Ectodermal cell (in vitro differentiated cells): Measurements from ENCODE around the gene ST6GALNAC2.

Experiments used
- H3K27ac ChIP-seq: 2 replicates; pipeline ENCODE4 v1.7.0; 2013; ENCODE audit warnings: mild to moderate bottlenecking, low read depth, low read length; ENCODE audit not compliant: insufficient read depth, poor library complexity, severe bottlenecking
- H3K27me3 ChIP-seq: 2 replicates; pipeline ENCODE4 v1.7.0; 2013; ENCODE audit warnings: mild to moderate bottlenecking, low read length; ENCODE audit not compliant: insufficient read depth, control insufficient read depth, poor library complexity, severe bottlenecking
- H3K36me3 ChIP-seq: one replicate; pipeline ENCODE4 v1.7.0; 2013; ENCODE audit warnings: low read length; ENCODE audit not compliant: control insufficient read depth, insufficient read depth
- H3K4me1 ChIP-seq: one replicate; pipeline ENCODE4 v1.7.0; 2013; ENCODE audit warnings: low read length; ENCODE audit not compliant: control insufficient read depth, insufficient read depth
- H3K4me3 ChIP-seq: 2 replicates; pipeline ENCODE4 v1.7.0; 2013; ENCODE audit warnings: low read depth, low read length, control low read depth; ENCODE audit not compliant: insufficient read depth
- H3K9me3 ChIP-seq: 2 replicates; pipeline ENCODE4 v1.7.0; 2013; ENCODE audit warnings: mild to moderate bottlenecking, low read length, moderate library complexity; ENCODE audit not compliant: control insufficient read depth
- WGBS, 2 experiments: methylation state at CpG; one replicate each; pipeline ENCODE4 v1.1.7; 2013; ENCODE audit warnings: missing lambda C conversion rate in 2 of 2; 5-methylcytosine and 5-hydroxymethylcytosine counted together

ST6GALNAC2 gene

GRCh38 chr17:76584427-76585032, 1.1 kb downstream of the ST6GALNAC2 start:
- H3K9me3 ChIP-seq, result no peaks in the 10 kb centered on the region
- H3K4me1 ChIP-seq, result peaks cover 18% of the 10 kb centered on the region
- H3K27me3 ChIP-seq, result peaks cover 66% of the 10 kb centered on the region
- H3K4me3 ChIP-seq, result peak overlapping the region; percentile 41
- no peaks in the 10 kb centered on the region for H3K36me3 ChIP-seq
- WGBS, 2 experiments, result 9 to 10% methylated on average over 17 of the region's 17 CpGs
- no peak overlapping the region for H3K27ac ChIP-seq

GRCh38 chr17:76582660-76583059, 3.0 kb downstream of the ST6GALNAC2 start:
- H3K27ac ChIP-seq, result no peak overlapping the region
- no peak overlapping the region for H3K4me3 ChIP-seq
- H3K36me3 ChIP-seq, result no peaks in the 10 kb centered on the region
- WGBS, 2 experiments, result 75 to 90% methylated on average over 3 of the region's 3 CpGs
- H3K9me3 ChIP-seq, result no peaks in the 10 kb centered on the region
- H3K27me3 ChIP-seq, result peaks cover 56% of the 10 kb centered on the region
- H3K4me1 ChIP-seq, result peaks cover 18% of the 10 kb centered on the region

GRCh38 chr17:76581515-76581914, 4.1 kb downstream of the ST6GALNAC2 start:
- 88 to 90% methylated on average over 5 of the region's 5 CpGs for WGBS, 2 experiments
- H3K4me1 ChIP-seq, result peaks cover 16% of the 10 kb centered on the region
- H3K27me3 ChIP-seq, result peaks cover 44% of the 10 kb centered on the region
- no peaks in the 10 kb centered on the region for H3K9me3 ChIP-seq
- H3K36me3 ChIP-seq, result no peaks in the 10 kb centered on the region
- no peak overlapping the region for H3K4me3 ChIP-seq
- no peak overlapping the region for H3K27ac ChIP-seq

- H3K27me3 ChIP-seq, result peaks cover 22% of the 10 kb centered on the region
- no peak overlapping the region for H3K4me3 ChIP-seq
- peaks cover 12% of the 10 kb centered on the region for H3K4me1 ChIP-seq
- WGBS, 2 experiments, result 86 to 95% methylated on average over 2 of the region's 2 CpGs
- no peaks in the 10 kb centered on the region for H3K36me3 ChIP-seq
- H3K27ac ChIP-seq, result no peak overlapping the region
- no peaks in the 10 kb centered on the region for H3K9me3 ChIP-seq
Observed at GRCh38 chr17:76579281-76579680, 6.4 kb downstream of the ST6GALNAC2 start.

GRCh38 chr17:76578376-76578775, 7.3 kb downstream of the ST6GALNAC2 start:
- no peaks in the 10 kb centered on the region for H3K9me3 ChIP-seq
- peaks cover 13% of the 10 kb centered on the region for H3K27me3 ChIP-seq
- H3K4me1 ChIP-seq, result peaks cover 10% of the 10 kb centered on the region
- no peaks in the 10 kb centered on the region for H3K36me3 ChIP-seq
- no peak overlapping the region for H3K4me3 ChIP-seq
- H3K27ac ChIP-seq, result no peak overlapping the region
- WGBS, 2 experiments, result 87 to 90% methylated on average over 5 of the region's 5 CpGs

- no peak overlapping the region for H3K27ac ChIP-seq
- peaks cover 10% of the 10 kb centered on the region for H3K4me1 ChIP-seq
- H3K4me3 ChIP-seq, result no peak overlapping the region
- peaks cover 8% of the 10 kb centered on the region for H3K27me3 ChIP-seq
- 96% methylated on average over 7 of the region's 7 CpGs for WGBS, 2 experiments
- no peaks in the 10 kb centered on the region for H3K9me3 ChIP-seq
- H3K36me3 ChIP-seq, result no peaks in the 10 kb centered on the region
Observed at GRCh38 chr17:76577876-76578275, 7.8 kb downstream of the ST6GALNAC2 start.

- no peak overlapping the region for H3K27ac ChIP-seq
Observed at GRCh38 chr17:76576189-76576588, 9.5 kb downstream of the ST6GALNAC2 start.

GRCh38 chr17:76575570-76575969, 10.1 kb downstream of the ST6GALNAC2 start:
- no peaks in the 10 kb centered on the region for H3K27me3 ChIP-seq
- peaks cover under 1% of the 10 kb centered on the region for H3K4me1 ChIP-seq
- no peak overlapping the region for H3K27ac ChIP-seq
- no peaks in the 10 kb centered on the region for H3K36me3 ChIP-seq
- H3K9me3 ChIP-seq, result no peaks in the 10 kb centered on the region
- 92 to 94% methylated on average over 5 of the region's 5 CpGs for WGBS, 2 experiments
- no peak overlapping the region for H3K4me3 ChIP-seq

More at GRCh38 chr17:76576189-76576588, 9.5 kb downstream of the ST6GALNAC2 start:
- Histone ChIP-seq H3K9me3 (no peaks in the 10 kb centered on the region), H3K4me1 (peaks cover 6% of the 10 kb centered on the region), H3K27me3 (no peaks in the 10 kb centered on the region), H3K36me3 (no peaks in the 10 kb centered on the region), H3K4me3 (no peak overlapping the region)
- WGBS, 2 experiments, result 93 to 96% methylated on average over 9 of the region's 9 CpGs

- no peaks in the 10 kb centered on the region for H3K36me3 ChIP-seq
- H3K4me3 ChIP-seq, result no peak overlapping the region
- WGBS, 2 experiments, result 95% methylated on average over 11 of the region's 11 CpGs
- no peaks in the 10 kb centered on the region for H3K9me3 ChIP-seq
- H3K27me3 ChIP-seq, result no peaks in the 10 kb centered on the region
- peaks cover 9% of the 10 kb centered on the region for H3K4me1 ChIP-seq
- H3K27ac ChIP-seq, result no peak overlapping the region
Observed at GRCh38 chr17:76574166-76574565, 11.5 kb downstream of the ST6GALNAC2 start.

- Histone ChIP-seq H3K36me3 (no peaks in the 10 kb centered on the region), H3K27ac (no peak overlapping the region), H3K4me3 (no peak overlapping the region), H3K9me3 (no peaks in the 10 kb centered on the region), H3K27me3 (no peaks in the 10 kb centered on the region), H3K4me1 (peaks cover 9% of the 10 kb centered on the region)
- WGBS, 2 experiments, result 92 to 96% methylated on average over 10 of the region's 10 CpGs
Observed at GRCh38 chr17:76573096-76573495, 12.6 kb downstream of the ST6GALNAC2 start.
